Activated effector memory CD4-positive, alpha-beta T cell treated with Interleukin-2 at 50 U/mL for 16 hours (primary cell): ENCODE measurements around the gene RPLP1.

ENCODE experiments used
- DNase-seq: peaks from one replicate; pipeline ENCODE4 v3.0.0-alpha.2; 2020

The RPLP1 gene

DNA sequence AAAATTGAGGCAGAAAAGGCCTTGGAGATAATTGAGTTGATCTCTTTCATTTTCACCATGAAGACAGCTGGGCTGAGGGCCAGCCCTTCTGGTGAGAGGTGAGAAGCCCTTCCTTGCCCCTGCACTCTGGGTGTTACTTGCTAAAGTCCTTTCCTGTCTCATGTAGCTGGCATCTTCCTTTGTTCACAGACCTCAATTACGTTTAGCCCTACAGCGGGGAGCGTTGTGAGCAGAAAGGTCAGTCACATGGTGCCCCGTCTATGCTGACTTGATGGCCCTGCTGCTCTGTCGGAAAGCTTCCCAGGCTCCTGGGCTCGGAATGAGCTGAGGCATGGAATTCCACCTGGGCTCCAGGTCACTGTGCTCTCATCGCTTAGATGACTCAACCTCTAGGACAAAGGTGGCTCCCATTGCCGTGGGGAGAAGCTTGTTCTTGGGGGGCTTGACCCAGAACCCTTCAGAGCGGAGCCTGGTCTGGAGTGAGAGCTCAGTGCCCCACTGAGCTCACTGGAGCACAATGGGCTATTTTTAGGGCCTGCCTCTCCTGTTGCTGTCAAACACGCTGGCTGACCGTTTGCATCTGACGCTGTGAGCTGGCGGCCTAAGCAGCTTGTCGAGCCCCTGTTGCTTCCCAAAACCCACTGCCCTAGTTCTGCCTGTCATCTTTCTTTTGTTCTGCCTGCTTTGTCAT is 47.0 kb downstream of the RPLP1 start:
- no peak for DNase-seq

DNA sequence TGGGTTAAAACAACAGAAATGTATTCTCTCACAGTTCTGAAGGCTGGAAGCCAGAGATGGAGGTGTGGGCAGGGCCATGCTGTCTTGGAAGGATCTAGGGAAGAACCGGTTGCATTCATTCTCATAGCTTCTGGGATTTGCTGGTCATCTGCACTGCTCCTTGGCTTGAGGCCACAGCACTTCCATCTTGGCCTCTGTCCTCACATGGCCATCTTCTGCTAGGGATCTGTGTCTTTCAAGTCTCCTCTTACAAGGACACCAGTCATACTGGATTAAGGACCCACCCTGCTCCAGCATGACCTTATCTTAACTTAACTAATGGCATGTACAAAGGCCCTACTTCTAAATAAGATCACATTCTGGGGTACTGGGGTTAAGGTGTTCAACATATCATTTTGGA is 47.7 kb downstream of the RPLP1 start:
- no peak for DNase-seq

GRCh38 chr15:69501456-69501855 is 48.8 kb downstream of the RPLP1 start:
- no peak for DNase-seq

DNA sequence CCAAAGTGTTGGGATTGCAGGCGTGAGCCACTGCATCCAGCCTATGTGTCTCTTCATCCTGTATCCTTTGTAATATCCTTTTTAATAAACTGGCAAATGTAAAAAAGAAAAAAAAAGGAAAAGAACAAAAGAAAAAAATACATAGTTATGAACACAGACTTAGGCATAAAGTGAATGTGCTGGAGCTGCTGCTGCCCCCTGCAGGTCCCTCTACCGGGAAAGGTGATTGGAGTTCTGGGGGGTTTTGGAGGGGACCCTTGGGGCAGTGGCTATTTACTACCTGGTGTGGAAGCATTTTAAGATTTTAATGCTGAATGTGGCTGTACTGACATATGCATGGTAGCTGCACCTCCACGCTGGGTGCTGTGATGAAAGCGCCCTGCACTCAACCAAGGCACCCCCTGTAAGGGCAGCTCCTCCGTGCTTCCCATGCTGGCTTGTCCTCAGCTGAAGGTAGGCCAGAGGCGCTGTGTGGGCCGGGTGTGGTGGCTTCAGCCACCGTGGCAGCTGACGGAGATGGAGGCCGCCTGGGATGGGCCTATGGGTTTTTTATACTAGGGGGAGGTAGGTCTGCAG is 49.9 kb downstream of the RPLP1 start:
- DNase-seq = no peak

DNA sequence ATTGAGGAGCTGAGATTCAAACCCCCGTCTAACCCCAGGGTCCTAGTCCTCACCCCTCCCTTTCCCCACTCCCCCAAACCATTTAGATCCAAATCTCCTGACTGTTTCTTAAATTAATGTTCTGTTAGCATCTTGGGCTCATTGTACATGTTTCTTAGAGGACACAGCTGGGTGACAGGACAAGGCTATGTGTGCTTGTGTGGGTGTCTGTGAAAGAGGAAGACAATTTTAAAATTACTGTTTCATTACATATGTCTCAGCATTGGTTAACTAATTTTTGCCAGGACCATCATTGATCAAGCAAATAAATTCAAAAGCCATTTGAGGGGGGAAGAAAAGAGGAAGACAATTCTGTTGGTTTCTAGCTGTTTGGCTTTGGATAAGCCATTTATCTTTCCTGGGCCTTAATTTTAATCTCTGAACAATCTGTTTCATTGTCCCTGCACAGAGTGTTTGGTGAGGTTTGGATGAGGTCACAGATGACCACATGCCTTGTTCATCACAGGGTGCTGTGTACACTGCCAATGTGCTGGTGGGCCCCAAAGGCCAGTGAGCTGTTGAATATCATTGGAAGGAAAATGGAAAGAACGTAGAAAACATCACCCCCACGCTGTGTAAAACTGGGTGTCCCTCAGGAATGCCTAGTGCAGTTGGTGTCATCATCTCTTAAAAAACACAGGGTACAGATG is 51.9 kb downstream of the RPLP1 start:
- DNase-seq = no peak
